ENCODE measurements around the gene STC2. TPM values are rescaled to one million over a fixed set of nuclear protein-coding genes. Genes with fewer than 3 reads are reported as not detected.

STC2 gene
- total RNA-seq, 1 donor = 157 TPM

DNA sequence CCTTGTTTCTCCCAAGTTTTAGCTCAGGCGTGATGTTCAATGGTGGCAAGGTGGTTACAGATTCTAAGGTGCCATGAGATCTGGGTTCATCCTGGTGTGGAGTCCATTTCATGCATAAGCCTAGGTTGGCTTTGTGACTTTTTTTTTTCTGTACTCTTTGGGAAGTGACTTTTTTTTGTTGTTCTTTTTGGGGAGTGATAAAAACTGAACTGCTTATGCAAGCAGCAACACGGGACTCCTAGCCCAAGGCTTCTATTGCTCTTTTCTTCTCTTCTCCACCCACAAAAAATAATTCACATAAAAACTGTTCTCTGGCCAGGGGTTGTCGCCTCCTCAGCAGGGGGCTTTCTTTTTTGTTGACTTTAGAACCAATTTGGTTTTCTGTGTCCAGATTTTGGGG is 15.4 kb downstream of the STC2 start:
- H3K4me3 ChIP-seq (ENCODE audit: low read depth, low read length) = no peak overlapping the region
- DNase-seq (ENCODE audit: low read depth) = no peak
- TF ChIP-seq, protein P1, sequence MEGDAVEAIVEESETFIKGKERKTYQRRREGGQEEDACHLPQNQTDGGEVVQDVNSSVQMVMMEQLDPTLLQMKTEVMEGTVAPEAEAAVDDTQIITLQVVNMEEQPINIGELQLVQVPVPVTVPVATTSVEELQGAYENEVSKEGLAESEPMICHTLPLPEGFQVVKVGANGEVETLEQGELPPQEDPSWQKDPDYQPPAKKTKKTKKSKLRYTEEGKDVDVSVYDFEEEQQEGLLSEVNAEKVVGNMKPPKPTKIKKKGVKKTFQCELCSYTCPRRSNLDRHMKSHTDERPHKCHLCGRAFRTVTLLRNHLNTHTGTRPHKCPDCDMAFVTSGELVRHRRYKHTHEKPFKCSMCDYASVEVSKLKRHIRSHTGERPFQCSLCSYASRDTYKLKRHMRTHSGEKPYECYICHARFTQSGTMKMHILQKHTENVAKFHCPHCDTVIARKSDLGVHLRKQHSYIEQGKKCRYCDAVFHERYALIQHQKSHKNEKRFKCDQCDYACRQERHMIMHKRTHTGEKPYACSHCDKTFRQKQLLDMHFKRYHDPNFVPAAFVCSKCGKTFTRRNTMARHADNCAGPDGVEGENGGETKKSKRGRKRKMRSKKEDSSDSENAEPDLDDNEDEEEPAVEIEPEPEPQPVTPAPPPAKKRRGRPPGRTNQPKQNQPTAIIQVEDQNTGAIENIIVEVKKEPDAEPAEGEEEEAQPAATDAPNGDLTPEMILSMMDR (IDR thresholded peaks at IDR 0.05; ENCODE audit: insufficient read depth, low read depth, low read length) = no peak

DNA sequence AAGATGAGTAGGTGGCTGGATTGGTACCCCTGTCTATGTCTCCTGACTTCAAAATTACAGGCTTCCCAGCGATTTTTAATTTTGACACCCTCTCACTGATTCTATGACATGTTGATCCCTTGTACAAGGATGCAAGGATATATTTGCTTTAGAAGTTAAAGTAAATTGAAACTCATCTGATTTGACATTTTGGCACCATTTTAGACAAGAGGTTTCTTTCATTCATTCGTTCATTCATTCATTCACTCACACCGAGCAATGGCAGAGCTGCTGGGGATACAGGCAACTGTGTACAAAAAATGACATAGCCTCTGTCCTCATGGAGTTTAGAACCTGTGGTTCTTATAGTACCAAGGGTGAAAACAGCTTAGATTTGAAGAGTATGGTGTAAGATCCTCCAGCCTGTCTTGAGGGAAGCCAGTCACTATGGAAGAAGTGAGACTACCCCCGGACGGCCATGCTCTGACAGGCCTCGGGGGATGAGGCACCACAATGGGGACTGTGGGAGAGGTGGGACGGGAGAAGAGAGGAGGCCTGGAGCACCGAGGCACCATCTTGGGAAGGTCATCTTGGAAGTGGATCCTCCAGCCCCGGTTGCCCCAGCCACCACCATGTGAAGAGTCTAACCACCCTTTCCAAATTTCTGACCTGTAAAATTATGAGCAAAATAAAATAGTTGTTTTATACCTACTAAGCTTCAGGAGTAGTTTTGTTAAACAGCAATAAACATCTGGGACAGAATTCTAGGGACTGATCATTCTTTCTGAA is 16.2 kb downstream of the STC2 start:
- DNase-seq (ENCODE audit: low read depth) = no peak
- no peak overlapping the region for H3K4me3 ChIP-seq (ENCODE audit: low read depth, low read length)
- TF ChIP-seq, protein P1 (IDR thresholded peaks at IDR 0.05; ENCODE audit: insufficient read depth, low read depth, low read length) = no peak

DNA sequence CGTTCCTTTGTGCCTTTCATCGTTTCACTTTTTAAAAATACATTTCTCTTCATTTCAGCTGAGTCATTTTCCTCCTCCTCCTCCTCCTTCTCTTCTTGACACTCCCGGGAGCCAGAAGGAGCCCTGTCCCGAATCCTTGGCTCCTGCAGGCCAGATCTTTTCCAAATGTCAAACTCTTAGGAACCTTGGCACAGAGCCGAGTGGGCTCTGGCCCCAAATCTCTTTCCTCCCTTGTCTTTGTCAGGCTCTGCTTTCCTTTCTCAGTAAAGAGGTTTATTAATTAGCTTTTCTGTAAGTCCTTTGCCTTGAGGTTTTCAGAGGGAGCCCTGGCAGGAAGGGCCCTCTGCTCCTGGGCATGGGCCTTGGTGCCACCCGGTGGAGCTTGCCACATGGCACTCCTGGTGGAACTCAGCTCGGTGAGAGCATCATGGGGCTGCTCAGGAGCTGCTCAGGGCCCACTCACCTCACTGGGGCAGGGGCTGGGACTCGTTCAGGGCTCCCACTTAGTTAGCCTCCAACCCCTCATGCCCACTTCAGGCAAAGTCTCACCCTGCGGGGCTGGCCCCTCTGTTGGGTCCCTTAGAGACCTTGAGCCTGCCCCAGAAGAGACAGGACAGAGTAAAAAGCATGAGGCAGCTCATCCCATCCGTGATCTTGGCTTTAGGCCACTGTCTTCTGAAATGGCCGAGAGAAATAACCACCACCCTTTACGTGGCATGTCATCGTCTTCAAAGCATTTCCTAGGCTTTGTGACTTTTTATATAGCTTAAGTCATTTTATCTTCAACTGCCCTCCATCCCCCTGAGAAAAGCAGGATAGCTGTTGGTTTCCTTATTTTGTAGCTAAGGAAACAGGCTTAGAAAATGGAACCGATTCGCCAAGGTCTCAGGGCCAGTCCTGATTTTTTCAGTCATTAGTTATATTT is 17.1 kb downstream of the STC2 start:
- no peak for DNase-seq (ENCODE audit: low read depth)
- TF ChIP-seq, protein P1 (IDR thresholded peaks at IDR 0.05; ENCODE audit: insufficient read depth, low read depth, low read length) = no peak
- H3K4me3 ChIP-seq (ENCODE audit: low read depth, low read length) = no peak overlapping the region

DNA sequence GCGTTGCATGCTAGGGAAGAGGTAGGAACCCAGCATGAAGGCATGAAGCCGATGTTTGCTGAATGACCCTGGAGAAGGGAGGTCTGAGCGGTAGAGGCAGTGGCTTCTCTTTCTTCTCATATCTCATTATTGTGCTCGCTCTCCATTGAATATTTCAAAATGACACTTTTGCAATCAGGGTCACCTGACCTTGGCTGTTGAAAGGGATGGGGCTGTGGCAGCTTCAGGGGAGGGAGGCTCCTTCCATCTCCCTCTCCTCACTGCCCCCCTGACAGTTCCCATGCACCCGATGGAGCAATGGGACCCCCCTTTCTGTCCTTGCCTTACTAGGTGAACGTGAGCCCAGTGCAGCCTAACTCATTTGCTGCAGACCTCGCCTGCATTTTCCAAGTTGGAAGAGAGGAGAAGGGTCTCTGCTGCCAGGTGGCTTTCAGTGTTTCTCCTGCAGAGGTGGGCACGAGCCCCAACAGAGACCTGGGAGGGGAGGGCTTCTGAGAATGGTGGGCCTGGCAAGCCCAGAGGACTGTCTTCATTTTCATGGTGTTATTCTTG is 17.9 kb downstream of the STC2 start:
- TF ChIP-seq, protein P1 (IDR thresholded peaks at IDR 0.05; ENCODE audit: insufficient read depth, low read depth, low read length) = no peak
- H3K4me3 ChIP-seq (ENCODE audit: low read depth, low read length) = no peak overlapping the region
- DNase-seq (ENCODE audit: low read depth) = no peak

DNA sequence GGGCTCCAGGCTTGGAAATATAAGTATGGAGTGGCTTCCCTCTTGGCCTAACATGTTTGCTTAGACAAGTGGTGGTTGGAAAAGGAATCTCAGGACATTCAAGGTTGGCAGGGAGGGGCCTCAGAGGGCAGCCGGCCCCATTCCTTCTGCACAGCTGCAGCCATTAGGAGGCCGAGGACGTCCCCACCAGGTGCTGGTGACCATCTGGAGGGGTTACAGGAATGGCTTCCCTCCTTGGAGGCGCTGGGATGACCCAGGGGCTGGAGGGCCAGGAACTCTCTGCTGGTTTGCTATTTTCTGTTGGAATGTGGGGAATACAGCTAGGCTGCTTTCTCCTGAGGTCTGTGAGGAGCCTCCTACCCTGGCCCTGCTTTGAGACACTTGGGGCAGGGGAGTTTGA is 18.5 kb downstream of the STC2 start:
- TF ChIP-seq, protein P1 (IDR thresholded peaks at IDR 0.05; ENCODE audit: insufficient read depth, low read depth, low read length) = no peak
- DNase-seq (ENCODE audit: low read depth) = no peak
- H3K4me3 ChIP-seq (ENCODE audit: low read depth, low read length) = no peak overlapping the region

DNA sequence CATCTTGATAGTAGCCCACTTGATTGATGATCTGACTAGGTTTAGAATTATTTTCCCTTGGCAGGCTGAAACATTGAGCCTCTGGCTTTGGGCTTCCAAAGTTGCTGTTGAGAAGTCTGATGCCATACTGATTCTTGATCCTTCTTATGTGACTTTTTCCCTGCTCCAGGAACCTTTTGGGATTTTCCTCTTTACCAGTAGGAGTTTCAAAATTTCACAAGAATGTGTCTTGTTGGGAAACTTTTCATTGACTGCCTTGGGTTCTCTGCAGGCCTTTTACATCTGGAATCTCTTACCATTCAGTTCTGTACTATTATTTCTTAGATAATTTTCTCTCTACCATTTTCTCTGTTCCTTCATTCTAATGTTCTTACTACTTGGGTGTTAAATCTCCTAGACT is 20.0 kb downstream of the STC2 start:
- TF ChIP-seq, protein P1 (IDR thresholded peaks at IDR 0.05; ENCODE audit: insufficient read depth, low read depth, low read length) = no peak
- no peak overlapping the region for H3K4me3 ChIP-seq (ENCODE audit: low read depth, low read length)
- no peak for DNase-seq (ENCODE audit: low read depth)

Measured in fibroblast of villous mesenchyme (primary cell).